Activated naive CD4-positive, alpha-beta T cell treated with anti-CD3 and anti-CD28 coated beads, Interleukin-2, amount 50 U/mL, for 24 hours (primary cell): ENCODE results near the gene S100A7.

Experiments used
- H3K27ac Mint-ChIP-seq: one replicate; pipeline ENCODE4 v1.8.0; 2021; ENCODE audit warnings: mild to moderate bottlenecking, mixed read lengths
- H3K27me3 Mint-ChIP-seq: one replicate; pipeline ENCODE4 v1.8.0; 2021; ENCODE audit warnings: mixed read lengths
- H3K36me3 Mint-ChIP-seq: one replicate; pipeline ENCODE4 v1.8.0; 2021; ENCODE audit warnings: mixed read lengths
- H3K4me1 Mint-ChIP-seq: one replicate; pipeline ENCODE4 v1.8.0; 2021; ENCODE audit warnings: mixed read lengths
- H3K4me3 Mint-ChIP-seq: one replicate; pipeline ENCODE4 v1.8.0; 2021; ENCODE audit warnings: mild to moderate bottlenecking, mixed read lengths
- H3K9me3 Mint-ChIP-seq: one replicate; pipeline ENCODE4 v1.8.0; 2021; ENCODE audit warnings: mixed read lengths

The S100A7 gene

GRCh38 chr1:153460551-153460950 lies at the start of gene S100A7:
TSS of gene S100A7 (minus strand) at chr1:153460651. CDS start at chr1:153459013, 1,638 bp downstream.
- Mint-ChIP-seq H3K36me3 (no peaks in the 10 kb centered on the region), H3K4me1 (peaks cover under 1% of the 10 kb centered on the region), H3K27ac (no peak within 1 kb of the TSS), H3K27me3 (peaks cover 10% of the 10 kb centered on the region), H3K9me3 (no peaks in the 10 kb centered on the region), H3K4me3 (no peak within 1 kb of the TSS)

GRCh38 chr1:153509729-153510354 lies 49.4 kb upstream of the S100A7 start:
- Mint-ChIP-seq H3K27ac (no peak overlapping the region), H3K36me3 (no peaks in the 10 kb centered on the region), H3K9me3 (no peaks in the 10 kb centered on the region), H3K27me3 (no peaks in the 10 kb centered on the region), H3K4me1 (peaks cover 9% of the 10 kb centered on the region), H3K4me3 (no peak overlapping the region)

- Mint-ChIP-seq H3K27ac (no peak overlapping the region), H3K36me3 (no peaks in the 10 kb centered on the region), H3K27me3 (no peaks in the 10 kb centered on the region), H3K4me1 (peaks cover 16% of the 10 kb centered on the region), H3K4me3 (no peak overlapping the region), H3K9me3 (no peaks in the 10 kb centered on the region)
Measured at GRCh38 chr1:153509036-153509435, 48.6 kb upstream of the S100A7 start.

GRCh38 chr1:153507926-153508583 lies 47.6 kb upstream of the S100A7 start:
- H3K27ac Mint-ChIP-seq: no peak overlapping the region
- peaks cover 16% of the 10 kb centered on the region for H3K4me1 Mint-ChIP-seq
- no peaks in the 10 kb centered on the region for H3K27me3 Mint-ChIP-seq
- H3K9me3 Mint-ChIP-seq: no peaks in the 10 kb centered on the region
- no peak overlapping the region for H3K4me3 Mint-ChIP-seq
- no peaks in the 10 kb centered on the region for H3K36me3 Mint-ChIP-seq

- Mint-ChIP-seq H3K27me3 (no peaks in the 10 kb centered on the region), H3K36me3 (no peaks in the 10 kb centered on the region), H3K4me3 (no peak overlapping the region), H3K9me3 (no peaks in the 10 kb centered on the region), H3K4me1 (peaks cover 16% of the 10 kb centered on the region), H3K27ac (no peak overlapping the region)
Measured at GRCh38 chr1:153506831-153507413, 46.5 kb upstream of the S100A7 start.

GRCh38 chr1:153506386-153506785 lies 45.9 kb upstream of the S100A7 start:
- no peak overlapping the region for H3K27ac Mint-ChIP-seq
- no peaks in the 10 kb centered on the region for H3K9me3 Mint-ChIP-seq
- peaks cover 14% of the 10 kb centered on the region for H3K4me1 Mint-ChIP-seq
- H3K4me3 Mint-ChIP-seq: no peak overlapping the region
- no peaks in the 10 kb centered on the region for H3K27me3 Mint-ChIP-seq
- H3K36me3 Mint-ChIP-seq: no peaks in the 10 kb centered on the region

GRCh38 chr1:153505576-153505975 lies 45.1 kb upstream of the S100A7 start:
- Mint-ChIP-seq H3K9me3 (no peaks in the 10 kb centered on the region), H3K4me3 (no peak overlapping the region), H3K27me3 (no peaks in the 10 kb centered on the region), H3K36me3 (no peaks in the 10 kb centered on the region), H3K27ac (no peak overlapping the region), H3K4me1 (peaks cover 7% of the 10 kb centered on the region)

- no peak overlapping the region for H3K4me3 Mint-ChIP-seq
- H3K27me3 Mint-ChIP-seq: peaks cover 2% of the 10 kb centered on the region
- no peaks in the 10 kb centered on the region for H3K36me3 Mint-ChIP-seq
- peaks cover 7% of the 10 kb centered on the region for H3K4me1 Mint-ChIP-seq
- no peaks in the 10 kb centered on the region for H3K9me3 Mint-ChIP-seq
- no peak overlapping the region for H3K27ac Mint-ChIP-seq
Measured at GRCh38 chr1:153503766-153504165, 43.3 kb upstream of the S100A7 start.

GRCh38 chr1:153498746-153499145 lies 38.3 kb upstream of the S100A7 start:
- Mint-ChIP-seq H3K27ac (no peak overlapping the region), H3K9me3 (no peaks in the 10 kb centered on the region), H3K4me3 (no peak overlapping the region), H3K27me3 (peaks cover 6% of the 10 kb centered on the region), H3K4me1 (no peaks in the 10 kb centered on the region), H3K36me3 (no peaks in the 10 kb centered on the region)

- Mint-ChIP-seq H3K4me1 (no peaks in the 10 kb centered on the region), H3K27me3 (peaks cover 6% of the 10 kb centered on the region), H3K9me3 (no peaks in the 10 kb centered on the region), H3K36me3 (no peaks in the 10 kb centered on the region), H3K4me3 (no peak overlapping the region), H3K27ac (no peak overlapping the region)
Measured at GRCh38 chr1:153495536-153495935, 35.1 kb upstream of the S100A7 start.

GRCh38 chr1:153494976-153495535 lies 34.6 kb upstream of the S100A7 start:
- no peak overlapping the region for H3K4me3 Mint-ChIP-seq
- no peaks in the 10 kb centered on the region for H3K9me3 Mint-ChIP-seq
- H3K27ac Mint-ChIP-seq: no peak overlapping the region
- H3K36me3 Mint-ChIP-seq: no peaks in the 10 kb centered on the region
- peaks cover 6% of the 10 kb centered on the region for H3K27me3 Mint-ChIP-seq
- H3K4me1 Mint-ChIP-seq: no peaks in the 10 kb centered on the region

- Mint-ChIP-seq H3K4me3 (no peak overlapping the region), H3K9me3 (no peaks in the 10 kb centered on the region), H3K27ac (no peak overlapping the region)
Measured at GRCh38 chr1:153493343-153493960, 33.0 kb upstream of the S100A7 start.

GRCh38 chr1:153490272-153491051 lies 30.0 kb upstream of the S100A7 start:
- H3K4me3 Mint-ChIP-seq: no peak overlapping the region
- no peaks in the 10 kb centered on the region for H3K9me3 Mint-ChIP-seq
- no peaks in the 10 kb centered on the region for H3K36me3 Mint-ChIP-seq
- peaks cover 4% of the 10 kb centered on the region for H3K27me3 Mint-ChIP-seq
- no peak overlapping the region for H3K27ac Mint-ChIP-seq
- H3K4me1 Mint-ChIP-seq: no peaks in the 10 kb centered on the region

More at GRCh38 chr1:153493343-153493960, 33.0 kb upstream of the S100A7 start:
- Mint-ChIP-seq H3K36me3 (no peaks in the 10 kb centered on the region), H3K4me1 (no peaks in the 10 kb centered on the region), H3K27me3 (peaks cover 4% of the 10 kb centered on the region)

- Mint-ChIP-seq H3K4me1 (no peaks in the 10 kb centered on the region), H3K27ac (no peak overlapping the region), H3K27me3 (peaks cover 14% of the 10 kb centered on the region), H3K4me3 (no peak overlapping the region), H3K9me3 (no peaks in the 10 kb centered on the region), H3K36me3 (no peaks in the 10 kb centered on the region)
Measured at GRCh38 chr1:153488731-153489130, 28.3 kb upstream of the S100A7 start.

GRCh38 chr1:153487707-153488106 lies 27.3 kb upstream of the S100A7 start:
- Mint-ChIP-seq H3K4me1 (no peaks in the 10 kb centered on the region), H3K9me3 (no peaks in the 10 kb centered on the region), H3K27ac (no peak overlapping the region), H3K36me3 (no peaks in the 10 kb centered on the region), H3K27me3 (peaks cover 16% of the 10 kb centered on the region), H3K4me3 (no peak overlapping the region)
